T-helper 9 cell (primary cell): Measurements from ENCODE around the gene F8.
"Not testable (repeated sequence)": the region's sequence is repeated elsewhere in the genome, so short reads cannot be mapped to it uniquely, and the experiment has no call there.

Experiments
- DNase-seq: peaks from one replicate; pipeline ENCODE4 v3.0.0-alpha.2; 2020

F8 gene

GRCh38 chrX:154980330-154981115, 42.0 kb downstream of the F8 start:
- peak; percentile 62 for DNase-seq

GRCh38 chrX:154979629-154980028, 42.9 kb downstream of the F8 start:
- DNase-seq, result no peak

GRCh38 chrX:154968353-154968752, 54.2 kb downstream of the F8 start:
- no peak for DNase-seq

- no peak for DNase-seq
These were observed 54.9 kb downstream of the F8 start for GRCh38 chrX:154967603-154968002.

- DNase-seq, result no peak
These were observed 60.6 kb downstream of the F8 start for GRCh38 chrX:154961947-154962346.

GRCh38 chrX:154955799-154956198, 66.7 kb downstream of the F8 start:
- DNase-seq, result not testable (repeated sequence)

GRCh38 chrX:154939265-154939664, 83.3 kb downstream of the F8 start:
- not testable (repeated sequence) for DNase-seq

- DNase-seq, result not testable (repeated sequence)
These were observed 97.8 kb downstream of the F8 start for GRCh38 chrX:154924771-154925170.

GRCh38 chrX:154918060-154918483, 104.5 kb downstream of the F8 start:
- no peak for DNase-seq

- DNase-seq, result no peak
These were observed 108.5 kb downstream of the F8 start for GRCh38 chrX:154914052-154914451.

GRCh38 chrX:154910528-154910927, 112.0 kb downstream of the F8 start:
- DNase-seq, result not testable (repeated sequence)

- DNase-seq, result not testable (repeated sequence)
These were observed 112.5 kb downstream of the F8 start for GRCh38 chrX:154910048-154910447.

GRCh38 chrX:154908821-154909220, 113.7 kb downstream of the F8 start:
- DNase-seq, result no peak

- DNase-seq, result no peak
These were observed 120.1 kb downstream of the F8 start for GRCh38 chrX:154902408-154902807.

GRCh38 chrX:154900323-154900722, 122.2 kb downstream of the F8 start:
- no peak for DNase-seq

- DNase-seq, result no peak
These were observed 130.2 kb downstream of the F8 start for GRCh38 chrX:154892296-154892695.

- DNase-seq, result no peak
These were observed 131.4 kb downstream of the F8 start for GRCh38 chrX:154890990-154891639.

GRCh38 chrX:154886789-154887221, 135.7 kb downstream of the F8 start:
- DNase-seq, result not testable (repeated sequence)

GRCh38 chrX:154886069-154886788, 136.3 kb downstream of the F8 start, which contains the start of gene F8A1:
TSS of gene F8A1 (plus strand) at chrX:154886355. CDS start at chrX:154886375, 20 bp downstream.
- peak; percentile 9 for DNase-seq

- not testable (repeated sequence) for DNase-seq
These were observed 137.0 kb downstream of the F8 start for GRCh38 chrX:154885549-154885948.

GRCh38 chrX:154885057-154885456, 137.5 kb downstream of the F8 start:
- not testable (repeated sequence) for DNase-seq

GRCh38 chrX:154884069-154884468, 138.5 kb downstream of the F8 start:
- not testable (repeated sequence) for DNase-seq

GRCh38 chrX:154873329-154873728, 149.2 kb downstream of the F8 start:
- no peak for DNase-seq
